Glutamatergic neuron (in vitro differentiated cells): Measurements from ENCODE around the gene ABHD17A. TPM values are rescaled to one million over a fixed set of nuclear protein-coding genes. Genes with fewer than 3 reads are reported as not detected.

Experiments
- DNase-seq: peaks from one replicate; pipeline ENCODE4 v3.0.0; 2022
- H3K27ac Mint-ChIP-seq: one replicate; pipeline ENCODE4 v1.8.0; 2020; ENCODE audit warnings: mild to moderate bottlenecking, mixed read lengths, inconsistent platforms; ENCODE audit not compliant: unreplicated experiment
- H3K27me3 Mint-ChIP-seq: one replicate; pipeline ENCODE4 v1.8.0; 2020; ENCODE audit warnings: mild to moderate bottlenecking, moderate library complexity, mixed read lengths, inconsistent platforms; ENCODE audit not compliant: unreplicated experiment
- H3K36me3 Mint-ChIP-seq: one replicate; pipeline ENCODE4 v1.8.0; 2020; ENCODE audit warnings: mild to moderate bottlenecking, mixed read lengths, inconsistent platforms; ENCODE audit not compliant: unreplicated experiment
- H3K4me1 Mint-ChIP-seq: one replicate; pipeline ENCODE4 v1.8.0; 2020; ENCODE audit warnings: mild to moderate bottlenecking, low read depth, mixed read lengths, inconsistent platforms; ENCODE audit not compliant: unreplicated experiment
- H3K4me3 Mint-ChIP-seq: one replicate; pipeline ENCODE4 v1.8.0; 2020; ENCODE audit warnings: mild to moderate bottlenecking, mixed read lengths, inconsistent platforms; ENCODE audit not compliant: unreplicated experiment
- H3K9me3 Mint-ChIP-seq: one replicate; pipeline ENCODE4 v1.8.0; 2020; ENCODE audit warnings: mild to moderate bottlenecking, moderate library complexity, mixed read lengths, inconsistent platforms; ENCODE audit not compliant: unreplicated experiment
- total RNA-seq: library from RNA; stranded (reverse); fragmentation: NEBNext Ultra II Directional; extraction: Animal tissue kit (Norgen Biotek cat#: 25700); gene quantifications from one replicate; pipeline ENCODE4 v1.2.1, GENCODE V29; 2021; ENCODE audit not compliant: unreplicated experiment
- TF ChIP-seq, protein P1 (sequence below): fragments of 200-600 bp; sonication (generic); IDR thresholded peaks from one replicate; pipeline ENCODE4 v1.5.0; 2021; ENCODE audit not compliant: partially characterized antibody, unreplicated experiment

Gene ABHD17A
- total RNA-seq, 1 donor from 2014 or later, result 75.1 TPM

DNA sequence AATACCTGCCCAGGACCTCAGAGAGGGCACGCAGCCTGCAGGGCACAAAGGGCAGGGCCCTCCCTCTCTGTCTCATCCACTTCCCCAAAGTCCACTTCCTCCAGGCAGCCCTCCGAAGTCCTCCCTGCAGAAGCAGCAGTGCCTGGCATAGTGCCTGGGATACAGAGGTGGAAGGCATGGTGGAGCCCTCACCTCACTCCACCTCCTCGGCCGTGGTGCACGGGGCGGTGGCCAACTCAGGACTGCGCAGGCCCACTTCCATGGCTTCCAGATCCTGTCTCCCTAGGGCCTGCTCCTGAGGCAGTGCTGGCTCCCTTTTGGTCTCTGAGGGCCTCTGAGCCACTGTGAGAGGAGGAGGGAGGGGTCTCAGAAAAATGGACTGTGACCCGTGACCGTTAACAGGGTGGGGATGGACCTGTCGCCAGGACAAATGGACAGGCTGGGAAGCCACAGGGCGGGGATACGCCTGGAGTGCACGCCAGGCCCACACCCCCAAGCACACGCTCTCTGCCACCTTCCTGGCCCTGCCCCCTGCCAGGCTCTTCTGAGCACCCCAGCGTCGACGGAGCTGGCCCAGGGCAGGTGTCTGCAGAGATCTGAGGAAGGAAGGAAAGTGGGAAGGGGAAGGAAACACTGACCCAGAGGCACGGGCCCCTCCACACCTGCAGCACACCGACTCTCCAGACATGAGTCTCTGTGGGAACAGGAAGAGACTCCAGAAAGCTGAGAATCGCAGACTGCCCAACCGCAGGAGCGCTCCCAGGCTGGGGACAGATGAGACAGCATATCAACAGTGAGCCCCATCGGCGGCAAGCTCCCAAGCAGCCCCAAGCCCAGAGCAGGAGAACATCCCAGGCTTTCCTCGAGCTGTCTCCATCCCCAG is 45.4 kb downstream of the ABHD17A start:
- no peak overlapping the region for H3K27ac Mint-ChIP-seq
- peaks cover 20% of the 10 kb centered on the region for H3K4me1 Mint-ChIP-seq
- no peak overlapping the region for H3K4me3 Mint-ChIP-seq
- H3K9me3 Mint-ChIP-seq, result peaks cover 1% of the 10 kb centered on the region
- H3K36me3 Mint-ChIP-seq, result no peaks in the 10 kb centered on the region
- H3K27me3 Mint-ChIP-seq, result peaks cover 5% of the 10 kb centered on the region
- TF ChIP-seq, protein P1, sequence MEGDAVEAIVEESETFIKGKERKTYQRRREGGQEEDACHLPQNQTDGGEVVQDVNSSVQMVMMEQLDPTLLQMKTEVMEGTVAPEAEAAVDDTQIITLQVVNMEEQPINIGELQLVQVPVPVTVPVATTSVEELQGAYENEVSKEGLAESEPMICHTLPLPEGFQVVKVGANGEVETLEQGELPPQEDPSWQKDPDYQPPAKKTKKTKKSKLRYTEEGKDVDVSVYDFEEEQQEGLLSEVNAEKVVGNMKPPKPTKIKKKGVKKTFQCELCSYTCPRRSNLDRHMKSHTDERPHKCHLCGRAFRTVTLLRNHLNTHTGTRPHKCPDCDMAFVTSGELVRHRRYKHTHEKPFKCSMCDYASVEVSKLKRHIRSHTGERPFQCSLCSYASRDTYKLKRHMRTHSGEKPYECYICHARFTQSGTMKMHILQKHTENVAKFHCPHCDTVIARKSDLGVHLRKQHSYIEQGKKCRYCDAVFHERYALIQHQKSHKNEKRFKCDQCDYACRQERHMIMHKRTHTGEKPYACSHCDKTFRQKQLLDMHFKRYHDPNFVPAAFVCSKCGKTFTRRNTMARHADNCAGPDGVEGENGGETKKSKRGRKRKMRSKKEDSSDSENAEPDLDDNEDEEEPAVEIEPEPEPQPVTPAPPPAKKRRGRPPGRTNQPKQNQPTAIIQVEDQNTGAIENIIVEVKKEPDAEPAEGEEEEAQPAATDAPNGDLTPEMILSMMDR, result no peak
- DNase-seq, result no peak

- TF ChIP-seq, protein P1, result peak; percentile 99
- Mint-ChIP-seq H3K4me3 (peak overlapping the region; percentile 57), H3K27ac (peak overlapping the region; percentile 48), H3K36me3 (no peaks in the 10 kb centered on the region), H3K4me1 (peaks cover 28% of the 10 kb centered on the region), H3K9me3 (peaks cover 1% of the 10 kb centered on the region), H3K27me3 (peaks cover 5% of the 10 kb centered on the region)
- DNase-seq, result peak; percentile 90
Measured at GRCh38 chr19:1837625-1838105, 47.6 kb downstream of the ABHD17A start.

DNA sequence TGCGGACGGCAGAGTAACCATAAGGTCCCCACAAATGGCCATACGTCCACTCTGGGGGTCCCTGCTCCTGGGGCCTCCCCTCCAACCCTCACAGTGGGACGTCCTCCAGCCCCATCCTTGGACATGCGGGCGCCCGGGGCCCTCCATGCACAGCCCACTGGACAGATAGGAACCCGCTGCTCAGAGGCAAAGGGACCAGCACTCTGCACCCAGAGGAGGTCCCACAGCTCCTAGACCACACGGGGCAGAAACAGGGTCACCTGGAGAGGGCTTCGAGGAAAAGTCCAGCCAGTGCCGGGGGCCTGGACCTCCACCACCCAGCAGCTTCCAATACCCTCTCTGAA is 48.1 kb downstream of the ABHD17A start:
- H3K4me1 Mint-ChIP-seq, result peaks cover 26% of the 10 kb centered on the region

GRCh38 chr19:1836458-1837221 is 48.7 kb downstream of the ABHD17A start:
- TF ChIP-seq, protein P1, result no peak
- H3K36me3 Mint-ChIP-seq, result no peaks in the 10 kb centered on the region
- no peak overlapping the region for H3K4me3 Mint-ChIP-seq
- H3K9me3 Mint-ChIP-seq, result peaks cover 1% of the 10 kb centered on the region
- peaks cover 27% of the 10 kb centered on the region for H3K4me1 Mint-ChIP-seq
- no peak for DNase-seq
- peaks cover 7% of the 10 kb centered on the region for H3K27me3 Mint-ChIP-seq
- peak overlapping the region; percentile 84 for H3K27ac Mint-ChIP-seq

More for the DNA sequence above, 48.1 kb downstream of the ABHD17A start:
- no peaks in the 10 kb centered on the region for H3K36me3 Mint-ChIP-seq
- TF ChIP-seq, protein P1, result no peak
- peaks cover 1% of the 10 kb centered on the region for H3K9me3 Mint-ChIP-seq
- peak overlapping the region; percentile 28 for H3K27ac Mint-ChIP-seq
- H3K27me3 Mint-ChIP-seq, result peaks cover 5% of the 10 kb centered on the region
- no peak overlapping the region for H3K4me3 Mint-ChIP-seq
- DNase-seq, result no peak
